ENCODE results near the gene SERPINB2.

- TF ChIP-seq CTCF (IDR thresholded peaks at IDR 0.05) (no peak), POLR2AphosphoS5 (IDR thresholded peaks at IDR 0.05) (no peak), POLR2A (IDR thresholded peaks at IDR 0.05; ENCODE audit: low read depth) (no peak), EP300 (IDR thresholded peaks at IDR 0.05) (no peak)
These were observed 3.9 kb upstream of the SERPINB2 start for GRCh38 chr18:63883617-63884016.
